ENCODE measurements around the gene PRR36. TPM values are rescaled to one million over a fixed set of nuclear protein-coding genes. Genes with fewer than 3 reads are reported as not detected.

The PRR36 gene
- total RNA-seq, 1 experiment from 2014 or later: 12.9 TPM

- no peaks in the 10 kb centered on the region for H3K9me2 ChIP-seq (ENCODE audit: insufficient read depth)
- H3K4me1 ChIP-seq (replicated peaks; ENCODE audit: insufficient read depth): no peaks in the 10 kb centered on the region
- ChIA-PET POLR2A (ENCODE audit: unreplicated experiment) (no interaction called here), CTCF (no interaction called here)
- no peaks in the 10 kb centered on the region for H4K20me1 ChIP-seq (ENCODE audit: insufficient read depth)
- no peaks in the 10 kb centered on the region for H3K27me3 ChIP-seq (ENCODE audit: insufficient read depth, low read depth)
- no peak for DNase-seq
- intact Hi-C loops (cut with micrococcal nuclease; ENCODE audit: unreplicated experiment): no loop called here
- no peaks in the 10 kb centered on the region for H3K79me2 ChIP-seq (ENCODE audit: low read depth)
- H3K4me2 ChIP-seq: no peak overlapping the region
- H2AFZ ChIP-seq: no peak overlapping the region
- no peak for TF ChIP-seq EZH2 (IDR thresholded peaks at IDR 0.05; ENCODE audit: low read depth)
- no peak for TF ChIP-seq CTCF (conservative IDR thresholded peaks at IDR 0.05)
- H3K27ac ChIP-seq: no peak overlapping the region
- H3K4me3 ChIP-seq: no peak overlapping the region
- BruUV-seq (replicated peaks): no TSS peak
- no peaks in the 10 kb centered on the region for H3K36me3 ChIP-seq (ENCODE audit: low read depth)
- H3F3A ChIP-seq (ENCODE audit: insufficient read depth, low read depth): peaks cover 10% of the 10 kb centered on the region
- H3K9me3 ChIP-seq (ENCODE audit: insufficient read depth, low read depth): no peaks in the 10 kb centered on the region
Measured at GRCh38 chr19:7820588-7820987, 53.6 kb downstream of the PRR36 start.

- peaks cover 9% of the 10 kb centered on the region for H3F3A ChIP-seq (ENCODE audit: insufficient read depth, low read depth)
- no peak overlapping the region for H3K27ac ChIP-seq
- TF ChIP-seq EZH2 (IDR thresholded peaks at IDR 0.05; ENCODE audit: low read depth): no peak
- no peak for TF ChIP-seq CTCF (conservative IDR thresholded peaks at IDR 0.05)
- no peaks in the 10 kb centered on the region for H3K36me3 ChIP-seq (ENCODE audit: low read depth)
- H4K20me1 ChIP-seq (ENCODE audit: insufficient read depth): no peaks in the 10 kb centered on the region
- ChIA-PET CTCF (no interaction called here), POLR2A (ENCODE audit: unreplicated experiment) (interaction anchor here (0.5 kb wide), 1 partner anchor 37 kb away, joined by 3 read pairs; no protein-coding TSS in a partner anchor)
- H3K9me2 ChIP-seq (ENCODE audit: insufficient read depth): no peaks in the 10 kb centered on the region
- no peak overlapping the region for H3K4me3 ChIP-seq
- no TSS peak for BruUV-seq (replicated peaks)
- H3K27me3 ChIP-seq (ENCODE audit: insufficient read depth, low read depth): no peaks in the 10 kb centered on the region
- H3K4me1 ChIP-seq (replicated peaks; ENCODE audit: insufficient read depth): peaks cover 7% of the 10 kb centered on the region; the same call in 1 of the 2 replicates
- H3K4me2 ChIP-seq: no peak overlapping the region
- no peak overlapping the region for H2AFZ ChIP-seq
- no peak for DNase-seq
- intact Hi-C loops (cut with micrococcal nuclease; ENCODE audit: unreplicated experiment): no loop called here
- H3K79me2 ChIP-seq (ENCODE audit: low read depth): no peaks in the 10 kb centered on the region
- no peaks in the 10 kb centered on the region for H3K9me3 ChIP-seq (ENCODE audit: insufficient read depth, low read depth)
Measured at GRCh38 chr19:7819337-7819736, 54.9 kb downstream of the PRR36 start.

GRCh38 chr19:7818806-7819205, 55.4 kb downstream of the PRR36 start:
- Histone ChIP-seq H3K27ac (no peak overlapping the region), H3K36me3 (ENCODE audit: low read depth) (no peaks in the 10 kb centered on the region), H3K27me3 (ENCODE audit: insufficient read depth, low read depth) (no peaks in the 10 kb centered on the region), H3F3A (ENCODE audit: insufficient read depth, low read depth) (peaks cover 3% of the 10 kb centered on the region), H3K9me2 (ENCODE audit: insufficient read depth) (no peaks in the 10 kb centered on the region), H4K20me1 (ENCODE audit: insufficient read depth) (no peaks in the 10 kb centered on the region), H2AFZ (no peak overlapping the region), H3K79me2 (ENCODE audit: low read depth) (no peaks in the 10 kb centered on the region), H3K4me3 (no peak overlapping the region), H3K4me1 (replicated peaks; ENCODE audit: insufficient read depth) (peaks cover 7% of the 10 kb centered on the region; the same call in 1 of the 2 replicates), H3K9me3 (ENCODE audit: insufficient read depth, low read depth) (no peaks in the 10 kb centered on the region), H3K4me2 (no peak overlapping the region)
- ChIA-PET CTCF (no interaction called here), POLR2A (ENCODE audit: unreplicated experiment) (interaction anchor here (0.5 to 0.6 kb wide), 2 partner anchors 37 to 1010 kb away, joined by 3 to 6 read pairs; no protein-coding TSS in a partner anchor)
- intact Hi-C loops (cut with micrococcal nuclease; ENCODE audit: unreplicated experiment): no loop called here
- BruUV-seq (replicated peaks): no TSS peak
- DNase-seq: no peak
- TF ChIP-seq EZH2 (IDR thresholded peaks at IDR 0.05; ENCODE audit: low read depth) (no peak), CTCF (conservative IDR thresholded peaks at IDR 0.05) (no peak)

Other genes starting within 250 kb of the PRR36 start
- 44.9 and 51.3 TPM in 2 replicates for gene XAB2, start 244.8 kb downstream of the PRR36 start, total RNA-seq (2021)
- gene PET100, start 244.6 kb downstream of the PRR36 start, total RNA-seq (2021): 149 and 222 TPM in 2 replicates
- 0.92 and 1.0 TPM in 2 replicates for gene PCP2, start 240.7 kb downstream of the PRR36 start, total RNA-seq (2021)
- 148 and 201 TPM in 2 replicates for gene STXBP2, start 237.3 kb downstream of the PRR36 start, total RNA-seq (2021)
- not detected in 2 replicates for gene RETN, start 205.3 kb downstream of the PRR36 start, total RNA-seq (2021)
- not detected in 2 replicates for gene MCEMP1, start 197.3 kb downstream of the PRR36 start, total RNA-seq (2021)
- 81.2 and 103 TPM in 2 replicates for gene TRAPPC5, start 193.6 kb downstream of the PRR36 start, total RNA-seq (2021)
- gene FCER2, start 172.3 kb downstream of the PRR36 start, total RNA-seq (2021): not detected in 2 replicates
- not detected in 2 replicates for gene CLEC4G, start 142.3 kb downstream of the PRR36 start, total RNA-seq (2021)
- not detected in 2 replicates for gene CD209, start 126.9 kb downstream of the PRR36 start, total RNA-seq (2021)
- not detected in 2 replicates for gene CLEC4M, start 111.1 kb downstream of the PRR36 start, total RNA-seq (2021)
- 13.1 and 19.2 TPM in 2 replicates for gene EVI5L, start 44.2 kb downstream of the PRR36 start, total RNA-seq (2021)
- 24.1 and 24.4 TPM in 2 replicates for gene LRRC8E, start 14.1 kb upstream of the PRR36 start, total RNA-seq (2021)
- 52.4 and 54.0 TPM in 2 replicates for gene MAP2K7, start 29.5 kb upstream of the PRR36 start, total RNA-seq (2021)
- 2.0 and 2.3 TPM in 2 replicates for gene TGFBR3L, start 40.4 kb upstream of the PRR36 start, total RNA-seq (2021)
- 37.5 and 42.1 TPM in 2 replicates for gene SNAPC2, start 45.9 kb upstream of the PRR36 start, total RNA-seq (2021)
- gene CTXN1, start 51.7 kb upstream of the PRR36 start, total RNA-seq (2021): 54.5 and 71.2 TPM in 2 replicates
- 72.8 and 74.6 TPM in 2 replicates for gene TIMM44, start 69.3 kb upstream of the PRR36 start, total RNA-seq (2021)
- 101 and 108 TPM in 2 replicates for gene ELAVL1, start 131.3 kb upstream of the PRR36 start, total RNA-seq (2021)
- gene CCL25, start 178.4 kb upstream of the PRR36 start, total RNA-seq (2021): not detected in 2 replicates